Activated T-cell treated with anti-CD3 and anti-CD28 coated beads for 4 hours (primary cell): Measurements from ENCODE around the gene S1PR5.

Source experiments
- DNase-seq: peaks from one replicate; pipeline ENCODE4 v3.0.0-alpha.2; 2020

The S1PR5 gene

DNA sequence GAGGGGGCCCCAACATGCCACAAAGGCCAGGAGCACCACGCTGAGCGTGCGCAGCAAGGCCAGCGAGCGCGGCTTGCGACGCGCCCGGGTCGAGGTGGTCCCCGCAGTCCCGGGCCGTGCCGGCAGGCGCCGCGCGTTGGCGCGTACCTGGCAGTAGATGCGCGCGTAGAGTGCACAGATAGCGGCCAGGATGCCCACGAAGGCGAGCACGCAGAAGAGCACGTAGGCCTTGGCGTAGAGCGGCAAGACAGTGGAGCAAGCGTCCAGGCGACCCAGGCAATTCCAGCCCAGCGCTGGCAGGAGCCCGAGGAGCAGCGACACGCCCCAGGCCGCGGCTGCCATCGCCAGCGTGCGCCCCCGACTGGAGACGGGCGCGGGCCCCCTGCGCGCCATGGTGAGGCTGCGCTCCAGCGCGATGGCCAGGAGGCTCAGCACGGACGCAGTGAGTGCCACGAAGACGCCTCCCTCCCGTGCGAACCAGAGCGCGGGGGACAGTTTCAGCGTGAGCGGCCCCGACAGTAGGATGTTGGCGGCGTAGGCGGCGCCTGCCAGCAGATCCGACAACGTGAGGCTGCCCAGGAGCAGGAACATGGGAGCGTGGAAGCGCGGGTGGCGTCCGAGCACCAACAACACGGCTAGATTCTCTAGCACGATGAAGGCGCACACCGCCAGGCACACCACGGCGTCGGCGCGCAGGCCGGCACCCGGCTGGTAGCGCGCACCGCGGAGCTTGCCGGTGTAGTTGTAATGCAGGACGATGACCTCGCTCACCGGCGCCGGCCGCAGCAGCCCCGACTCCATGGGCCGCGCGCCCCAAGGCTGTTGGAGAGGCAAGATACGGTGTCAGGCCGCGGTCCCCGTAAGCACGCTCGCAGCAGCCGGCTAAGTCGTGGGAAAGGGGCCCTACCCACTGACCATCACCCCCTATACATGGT is 2.8 kb downstream of the S1PR5 start:
- DNase-seq: no peak

GRCh38 chr19:10513223-10513622 is 4.0 kb downstream of the S1PR5 start:
- no peak for DNase-seq

DNA sequence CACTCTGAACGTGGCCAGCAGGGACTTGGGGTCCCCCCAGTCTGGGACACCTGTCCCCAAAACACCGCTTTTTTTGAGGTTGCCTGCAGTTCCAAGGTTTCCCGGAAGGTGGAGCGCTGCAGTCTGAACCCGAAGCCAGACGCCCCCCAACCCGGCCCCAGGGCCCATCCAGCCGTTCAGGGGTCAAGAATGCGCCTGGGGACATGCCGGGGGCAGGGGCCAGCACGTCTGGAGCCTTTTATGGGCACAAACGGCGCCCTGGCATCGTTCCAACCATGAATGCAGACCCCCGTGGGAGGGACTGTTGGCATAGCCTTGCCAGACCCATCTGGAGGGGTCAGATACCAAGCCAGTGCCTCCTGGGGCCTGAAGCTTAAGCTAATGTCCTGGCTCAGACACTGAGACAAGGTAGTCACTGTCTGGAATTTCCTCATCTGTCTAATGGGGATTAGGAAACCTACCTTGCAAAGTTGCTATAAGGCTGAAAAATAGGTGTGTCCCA is 6.9 kb downstream of the S1PR5 start:
- DNase-seq: peak; percentile 53

DNA sequence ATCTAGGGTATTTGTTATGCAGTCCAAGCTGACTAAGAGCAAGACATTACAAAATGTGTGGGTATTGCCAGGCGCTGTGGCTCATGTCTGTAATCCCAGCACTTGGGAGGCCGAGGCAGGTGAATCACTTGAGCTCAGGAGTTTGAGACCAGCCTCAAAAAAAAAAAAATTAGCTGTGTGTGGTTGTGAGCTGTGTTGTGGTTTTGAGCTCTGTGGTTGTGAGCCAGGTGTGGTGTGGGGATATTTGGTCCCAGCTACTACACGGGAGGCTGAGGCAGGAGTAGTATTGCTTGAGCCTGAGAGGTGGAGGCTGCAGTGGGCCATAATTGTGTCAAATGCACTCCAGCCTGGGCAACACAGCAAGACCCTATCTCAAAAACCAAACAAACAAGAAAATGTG is 8.5 kb downstream of the S1PR5 start:
- DNase-seq: no peak

- no peak for DNase-seq
Measured at GRCh38 chr19:10508036-10508435, 9.2 kb downstream of the S1PR5 start.

DNA sequence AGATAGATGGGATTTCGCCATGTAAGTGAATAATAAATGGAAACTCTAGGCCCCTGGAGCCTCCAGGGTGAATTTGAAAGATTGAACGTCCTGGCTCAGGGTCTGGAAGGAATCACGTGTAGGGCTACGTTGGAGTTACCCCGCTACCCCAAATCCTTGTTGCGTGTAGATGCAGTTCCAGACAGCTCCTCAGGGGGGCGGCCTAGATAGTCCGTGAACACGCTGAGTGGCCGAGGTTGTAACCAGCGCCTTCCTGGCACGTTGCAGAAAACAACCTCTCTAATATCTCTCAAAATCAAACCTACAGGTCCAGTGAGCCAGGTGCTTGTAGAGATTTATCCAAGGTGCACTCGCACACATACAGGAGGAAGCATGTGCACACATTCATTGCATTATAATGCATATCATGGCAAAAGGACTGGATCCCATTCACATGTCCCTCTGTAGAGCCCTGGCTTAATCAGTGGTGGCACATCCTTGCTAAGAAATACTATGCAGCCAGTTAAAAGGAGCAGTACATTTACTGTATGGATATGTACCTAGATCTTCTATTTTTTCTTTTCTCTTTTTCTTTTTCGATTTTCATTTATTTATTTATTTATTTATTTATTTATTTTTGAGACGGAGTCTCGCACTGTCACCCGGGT is 11.5 kb downstream of the S1PR5 start:
- DNase-seq: peak; percentile 80

DNA sequence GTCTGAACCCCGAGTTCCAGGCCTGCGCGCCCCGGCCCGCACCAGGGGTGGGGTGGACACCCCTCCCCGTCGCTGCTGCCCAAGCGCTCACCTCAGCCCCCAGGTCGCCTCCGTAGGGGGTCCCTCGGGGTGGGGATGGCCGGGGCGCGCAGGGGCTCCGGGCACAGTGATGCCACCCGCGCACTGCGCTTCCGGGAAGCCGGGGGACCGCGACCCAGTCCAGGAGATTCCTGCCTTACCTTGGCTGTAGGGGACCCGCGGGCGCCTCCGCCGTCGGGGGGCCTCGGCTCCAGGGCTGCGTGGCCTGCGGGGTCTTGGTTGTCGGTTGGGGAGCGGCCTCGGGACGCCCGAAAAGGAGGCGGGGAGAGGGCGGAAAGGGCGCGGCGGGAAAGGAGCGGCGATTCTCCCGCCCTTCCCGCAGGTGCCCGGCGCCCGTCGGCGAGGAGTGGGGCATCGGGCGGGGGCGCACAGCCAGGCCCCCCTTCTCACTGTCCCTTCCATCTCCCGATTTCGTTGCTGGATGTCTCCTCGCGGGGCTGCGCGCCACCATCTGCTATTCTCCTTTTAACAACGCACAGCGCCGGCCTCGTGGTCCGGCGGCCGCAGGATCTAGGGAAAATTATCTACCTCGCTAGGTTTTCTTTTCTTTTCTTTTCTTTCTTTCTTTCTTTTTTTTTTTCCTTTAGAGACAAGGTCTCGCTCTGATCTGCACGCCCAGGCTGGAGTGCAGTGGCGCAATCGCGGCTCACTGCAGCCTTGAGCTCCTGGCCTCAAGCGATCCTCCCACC is 14.1 kb downstream of the S1PR5 start, which contains the start of gene KEAP1:
KEAP1 (minus strand) TSS at position 355 of the 788 bp plus-strand sequence. CDS start 3,323 bp downstream, outside the sequence.
- DNase-seq: no peak

GRCh38 chr19:10502524-10503001 is 14.7 kb downstream of the S1PR5 start:
- peak; percentile 82 for DNase-seq

- DNase-seq: no peak
Measured at GRCh38 chr19:10501971-10502523, 15.2 kb downstream of the S1PR5 start.

DNA sequence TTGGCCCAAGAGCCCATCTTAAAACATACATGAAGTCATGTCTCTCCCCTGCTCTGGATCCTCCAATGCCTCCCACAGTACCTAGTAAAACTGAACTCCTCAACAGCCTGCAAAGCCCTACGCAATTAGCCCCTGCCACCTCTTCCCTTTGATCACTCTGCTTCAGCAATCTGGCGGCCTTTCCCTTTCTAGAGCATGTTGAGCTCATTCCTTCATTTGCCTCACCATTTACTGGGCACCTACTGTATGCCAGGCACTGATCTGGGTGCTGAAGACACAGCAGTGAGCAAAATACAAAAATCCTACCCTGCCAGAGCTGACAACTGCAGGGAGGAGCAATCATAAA is 17.0 kb downstream of the S1PR5 start:
- DNase-seq: no peak

DNA sequence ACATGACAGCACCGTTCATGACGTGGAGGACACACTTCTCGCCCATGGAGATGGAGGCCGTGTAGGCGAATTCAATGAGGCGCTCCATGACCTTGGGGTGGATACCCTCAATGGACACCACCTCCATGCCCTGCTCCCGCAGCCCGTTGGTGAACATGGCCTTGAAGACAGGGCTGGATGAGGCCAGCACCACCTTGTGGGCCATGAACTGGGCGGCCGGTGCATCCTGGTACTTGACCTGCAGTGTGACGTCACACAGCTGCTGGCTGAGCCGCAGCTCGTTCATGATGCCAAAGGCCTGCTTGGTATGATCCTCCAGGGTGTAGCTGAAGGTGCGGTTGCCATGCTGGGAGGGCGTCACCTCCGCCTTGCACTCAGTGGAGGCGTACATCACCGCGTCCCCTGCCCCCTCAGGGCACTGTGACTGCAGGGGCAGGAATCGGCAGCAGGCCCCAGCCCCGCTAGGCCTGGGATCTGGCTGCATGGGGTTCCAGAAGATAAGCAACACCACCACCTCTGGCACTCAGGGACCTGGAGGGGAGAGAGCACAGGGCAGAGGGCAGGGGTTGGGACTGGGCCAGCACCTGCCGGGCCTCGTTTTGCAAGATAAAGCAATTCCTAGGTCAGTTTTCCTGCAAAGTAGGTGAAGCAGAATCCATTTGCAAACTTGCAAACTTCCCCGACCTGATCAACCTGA is 17.5 kb downstream of the S1PR5 start:
- no peak for DNase-seq

GRCh38 chr19:10497371-10497770 is 19.9 kb downstream of the S1PR5 start:
- DNase-seq: no peak

GRCh38 chr19:10491472-10492047 is 25.7 kb downstream of the S1PR5 start:
- DNase-seq: no peak

DNA sequence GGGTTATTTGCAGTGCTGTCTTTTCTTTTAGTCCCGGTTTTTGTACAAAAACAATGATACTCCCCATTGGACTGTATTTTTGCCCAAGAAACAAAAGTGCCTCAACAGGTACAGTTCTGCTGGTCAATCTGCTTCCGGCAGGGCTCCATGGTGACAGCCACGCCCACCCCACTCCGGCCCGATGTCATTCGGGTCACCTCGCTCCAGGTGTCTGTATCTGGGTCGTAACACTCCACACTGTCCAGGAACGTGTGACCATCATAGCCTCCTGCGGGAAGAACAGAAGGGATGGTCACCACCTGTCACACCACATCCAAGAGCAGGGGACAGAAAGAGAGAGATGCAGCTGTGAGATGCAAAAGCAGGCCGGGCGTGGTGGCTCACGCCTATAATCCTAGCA is 30.7 kb downstream of the S1PR5 start:
- DNase-seq: no peak

- DNase-seq: peak; percentile 83
Measured at GRCh38 chr19:10478903-10479384, 38.3 kb downstream of the S1PR5 start.

- no peak for DNase-seq
Measured at GRCh38 chr19:10478476-10478875, 38.8 kb downstream of the S1PR5 start.

DNA sequence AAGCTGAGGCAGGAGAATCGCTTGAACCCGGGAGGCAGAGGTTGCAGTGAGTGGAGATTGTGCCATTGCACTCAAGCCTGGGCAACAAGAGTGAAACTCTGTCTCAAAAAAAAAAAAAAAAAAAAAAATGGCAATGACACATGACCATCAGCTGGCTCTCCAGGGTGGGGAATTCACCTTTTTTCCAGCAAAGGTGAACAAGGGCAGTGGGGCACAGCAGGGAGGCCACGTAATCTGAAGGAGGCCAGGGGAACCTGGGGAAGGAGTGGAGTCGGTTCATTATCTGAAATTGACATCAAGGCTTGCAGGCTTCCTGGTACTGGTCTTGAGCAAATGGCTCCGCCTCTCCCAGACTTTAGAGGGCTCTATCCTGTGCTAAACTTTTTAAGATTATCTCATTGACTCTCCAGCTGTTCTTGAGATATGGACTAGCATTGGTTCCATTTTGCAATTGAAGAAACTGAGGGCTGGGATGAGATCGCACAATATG is 42.2 kb downstream of the S1PR5 start:
- DNase-seq: no peak

- DNase-seq: no peak
Measured at GRCh38 chr19:10473192-10473591, 44.1 kb downstream of the S1PR5 start.

DNA sequence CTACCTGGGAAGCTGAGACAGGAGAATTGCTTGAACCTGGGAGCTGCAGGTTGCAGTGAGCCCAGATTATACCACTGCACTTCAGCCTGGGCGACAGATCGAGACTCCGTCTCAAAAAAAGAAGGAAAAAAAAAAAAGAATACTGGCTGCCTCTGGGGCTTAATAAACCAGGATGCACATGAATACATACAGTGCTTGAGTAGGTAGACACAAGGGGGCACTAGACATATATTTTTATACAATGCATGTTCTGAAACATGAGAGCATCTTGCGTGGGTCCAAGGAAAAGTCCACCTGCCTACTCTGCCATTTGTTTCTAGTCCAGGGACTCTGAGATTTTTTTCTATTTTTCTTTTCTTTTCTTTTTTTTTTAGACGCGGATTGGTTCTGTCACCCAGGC is 45.3 kb downstream of the S1PR5 start:
- DNase-seq: no peak

DNA sequence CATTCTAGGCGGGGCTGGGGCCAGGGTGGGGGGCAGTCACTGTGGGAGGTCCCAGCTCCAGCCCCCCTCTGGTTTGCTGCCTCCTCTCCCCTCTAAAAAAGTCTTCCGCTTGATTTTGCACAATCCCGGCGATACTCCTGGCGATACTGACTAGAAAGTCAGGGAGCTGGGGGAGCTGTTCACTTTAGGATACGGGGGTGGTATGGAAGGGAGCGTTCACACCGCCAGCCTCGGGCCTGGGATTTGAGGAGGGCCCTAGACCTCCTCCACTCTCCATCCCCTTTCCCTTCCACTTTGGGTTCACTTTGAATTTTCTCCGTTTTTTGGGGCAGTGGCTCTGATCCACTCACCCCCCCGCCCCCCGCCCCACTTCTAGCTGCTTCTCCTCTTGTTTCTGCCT is 49.1 kb downstream of the S1PR5 start:
- no peak for DNase-seq

DNA sequence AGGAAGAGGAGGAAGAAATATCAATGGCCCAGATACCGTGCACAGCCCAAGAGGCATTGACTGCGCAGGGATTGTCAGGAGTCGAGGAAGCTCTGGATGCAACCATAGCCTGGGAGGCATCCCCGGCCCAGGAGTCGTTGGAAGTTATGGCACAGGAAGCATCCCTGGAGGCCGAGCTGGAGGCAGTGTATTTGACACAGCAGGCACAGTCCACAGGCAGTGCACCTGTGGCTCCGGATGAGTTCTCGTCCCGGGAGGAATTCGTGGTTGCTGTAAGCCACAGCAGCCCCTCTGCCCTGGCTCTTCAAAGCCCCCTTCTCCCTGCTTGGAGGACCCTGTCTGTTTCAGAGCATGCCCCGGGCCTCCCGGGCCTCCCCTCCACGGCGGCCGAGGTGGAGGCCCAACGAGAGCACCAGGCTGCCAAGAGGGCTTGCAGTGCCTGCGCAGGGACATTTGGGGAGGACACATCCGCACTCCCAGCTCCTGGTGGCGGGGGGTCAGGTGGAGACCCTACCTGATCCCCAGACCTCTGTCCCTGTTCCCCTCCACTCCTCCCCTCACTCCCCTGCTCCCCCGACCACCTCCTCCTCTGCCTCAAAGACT is 50.0 kb downstream of the S1PR5 start:
- no peak for DNase-seq
